Activated CD4-positive, alpha-beta T cell treated with anti-CD3 and anti-CD28 coated beads for 36 hours (primary cell): ENCODE results near the gene C11orf16. TPM values are rescaled to one million over a fixed set of nuclear protein-coding genes. Genes with fewer than 3 reads are reported as not detected.
"Not testable (repeated sequence)": the region's sequence is repeated elsewhere in the genome, so short reads cannot be mapped to it uniquely, and the experiment has no call there.

Source experiments
- ATAC-seq: fragments of 200-7000 bp; cut with Tn5 transposase; one replicate; pipeline ENCODE4 v1.10.0; 2021; ENCODE audit warnings: mild to moderate bottlenecking, moderate library complexity
- CTCF ChIA-PET: fragments of 350-600 bp; sonication (Branson Sonifier 250); formaldehyde crosslinking; loops from one replicate; lab custom pipeline; 2021; ENCODE audit warnings: antibody characterized with exemption; lab: Charles Lee
- POLR2A ChIA-PET: fragments of 350-600 bp; sonication (Branson Sonifier 250); formaldehyde crosslinking; loops from one replicate; lab custom pipeline; 2021; ENCODE audit warnings: antibody characterized with exemption, inconsistent platforms; lab: Charles Lee
- DNase-seq: peaks from one replicate; pipeline ENCODE4 v3.0.0-alpha.2; 2020
- H3K27ac Mint-ChIP-seq: one replicate; pipeline ENCODE4 v1.8.0; 2021; ENCODE audit warnings: mixed read lengths
- H3K27me3 Mint-ChIP-seq: one replicate; pipeline ENCODE4 v1.8.0; 2021; ENCODE audit warnings: mixed read lengths
- H3K36me3 Mint-ChIP-seq: one replicate; pipeline ENCODE4 v1.8.0; 2021; ENCODE audit warnings: low read depth, mixed read lengths
- H3K4me1 Mint-ChIP-seq: one replicate; pipeline ENCODE4 v1.8.0; 2021; ENCODE audit warnings: mixed read lengths
- H3K4me3 Mint-ChIP-seq: one replicate; pipeline ENCODE4 v1.8.0; 2021; ENCODE audit warnings: mild to moderate bottlenecking, moderate library complexity, mixed read lengths
- H3K9me3 Mint-ChIP-seq: one replicate; pipeline ENCODE4 v1.8.0; 2021; ENCODE audit warnings: low read depth, mixed read lengths
- intact Hi-C, 2 experiments: fragments of 100-400 bp; cut with DNase I in 1 of 2; cut with micrococcal nuclease in 1 of 2; formaldehyde crosslinking; loops; one replicate each; pipeline versions ENCODE4 v1.14.2 to v1.15.1; 2022 to 2024; cut with DNase I, micrococcal nuclease
- total RNA-seq, 2 experiments: library from RNA; stranded (reverse); gene quantifications; one replicate each; pipeline ENCODE4 v1.2.3, GENCODE V29; 2021

C11orf16 gene, protein sequence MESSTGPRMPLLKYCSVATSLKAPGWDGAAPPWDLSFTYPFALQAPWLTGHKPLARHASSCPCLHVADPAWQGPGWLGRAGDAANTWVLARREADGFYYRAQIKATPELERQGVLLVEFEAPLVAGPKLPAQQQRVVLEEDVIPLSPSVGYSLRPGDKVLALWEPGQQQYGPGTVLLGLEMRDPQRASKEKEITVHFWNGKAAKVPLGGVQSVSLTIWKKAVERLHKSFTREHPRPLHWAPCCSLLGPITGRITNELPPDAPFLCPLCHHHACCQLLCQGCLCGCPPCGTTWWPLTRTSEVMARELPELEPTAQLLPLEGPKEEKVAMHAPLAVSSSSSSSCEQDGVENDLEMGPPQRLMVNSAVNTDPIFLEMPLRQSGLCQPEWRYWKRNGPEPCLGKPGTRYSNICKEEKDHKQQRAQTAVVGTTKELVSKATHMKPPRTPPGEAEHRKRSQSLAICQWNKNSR
- not detected for total RNA-seq

DNA sequence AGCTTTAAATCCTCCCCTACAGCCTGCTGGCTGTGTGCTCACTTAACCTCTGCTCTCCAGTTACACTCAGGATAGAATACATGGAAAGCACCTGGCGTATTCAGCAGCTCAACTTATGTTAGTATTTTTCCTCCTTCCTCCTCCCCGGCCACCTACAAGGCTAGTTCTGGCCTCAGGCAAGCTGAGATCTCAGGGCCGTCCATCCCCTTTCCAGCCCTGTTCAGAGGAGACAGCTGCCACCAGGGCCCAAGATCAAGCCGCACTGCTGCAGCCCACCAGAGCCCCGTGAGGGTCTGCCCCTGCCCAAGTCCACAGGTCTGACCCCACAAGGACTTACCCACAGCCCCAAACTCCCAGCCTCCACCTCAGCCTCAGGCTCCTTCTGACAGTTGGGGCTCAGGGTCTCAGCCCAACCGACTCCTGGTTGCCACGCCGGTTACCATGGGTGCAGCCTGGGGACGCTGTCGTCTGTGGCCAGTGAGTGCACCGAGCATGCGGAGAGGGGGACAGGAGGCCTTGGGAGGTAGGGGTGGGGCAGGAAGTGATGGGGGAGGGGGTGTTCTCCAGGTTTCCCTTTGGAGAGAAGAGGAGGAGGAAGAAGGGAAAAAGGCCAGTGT lies at the start of gene C11orf16:
Gene C11orf16, minus strand, starts transcription at position 384 of the 617 bp plus-strand sequence. CDS start 639 bp downstream, outside the sequence.
- Mint-ChIP-seq H3K27ac (no peak within 1 kb of the TSS), H3K27me3 (no peaks in the 10 kb centered on the region), H3K36me3 (no peaks in the 10 kb centered on the region), H3K4me1 (no peaks in the 10 kb centered on the region), H3K9me3 (no peaks in the 10 kb centered on the region), H3K4me3 (no peak within 1 kb of the TSS)
- ChIA-PET CTCF (interaction anchor here (0.5 to 1.8 kb wide), 3 partner anchors 11 to 27 kb away, joined by 3 to 5 read pairs (median 4); no protein-coding TSS in a partner anchor), POLR2A (no interaction called here)
- intact Hi-C loops: no loop called here
- no peak for ATAC-seq
- DNase-seq: no peak

DNA sequence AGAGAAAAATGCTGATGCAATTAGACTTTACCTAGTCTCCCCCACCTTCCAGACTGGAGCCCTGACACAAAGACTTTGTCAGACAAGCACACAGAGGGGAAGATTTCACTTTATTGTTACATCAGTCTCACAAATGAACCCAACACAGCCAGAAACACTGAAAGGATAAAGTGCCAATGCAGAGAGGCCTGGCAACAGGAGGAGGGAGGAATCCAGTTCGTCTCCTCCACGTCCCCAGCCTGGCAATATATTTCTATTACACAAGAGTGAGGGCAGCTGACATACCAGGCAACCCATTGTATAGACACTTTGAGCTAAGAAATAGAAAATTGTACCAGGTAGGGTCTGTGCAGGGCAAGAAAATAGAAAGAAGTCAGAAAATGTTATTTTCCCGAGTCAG lies 47.7 kb upstream of the C11orf16 start:
- H3K36me3 Mint-ChIP-seq: no peaks in the 10 kb centered on the region
- DNase-seq (no peak), ATAC-seq (no peak)
- H3K4me1 Mint-ChIP-seq: peaks cover 5% of the 10 kb centered on the region
- no peak overlapping the region for H3K27ac Mint-ChIP-seq
- no peaks in the 10 kb centered on the region for H3K9me3 Mint-ChIP-seq
- H3K27me3 Mint-ChIP-seq: peaks cover 2% of the 10 kb centered on the region
- no peak overlapping the region for H3K4me3 Mint-ChIP-seq
- intact Hi-C loops: no loop called here
- ChIA-PET CTCF (interaction anchor here (0.5 kb wide), 1 partner anchor 318 kb away, joined by 3 read pairs; no protein-coding TSS in a partner anchor), POLR2A (no interaction called here)

DNA sequence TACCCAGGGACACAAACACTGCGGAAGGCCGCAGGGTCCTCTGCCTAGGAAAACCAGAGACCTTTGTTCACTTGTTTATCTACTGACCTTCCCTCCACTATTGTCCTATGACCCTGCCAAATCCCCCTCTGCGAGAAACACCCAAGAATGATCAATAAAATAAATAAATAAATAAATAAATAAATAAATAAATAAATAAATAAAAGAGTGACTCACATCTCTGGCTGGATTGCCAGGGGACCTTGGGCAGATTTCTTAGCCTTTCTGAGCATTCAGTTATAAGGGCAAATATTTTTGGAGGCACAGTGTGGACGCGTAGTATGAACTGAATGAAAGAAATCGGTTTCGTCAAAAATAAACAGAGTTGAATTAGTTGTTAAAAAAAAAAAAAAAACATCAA lies 46.6 kb upstream of the C11orf16 start:
- CTCF ChIA-PET, POLR2A ChIA-PET, ATAC-seq, H3K27me3 Mint-ChIP-seq, DNase-seq, H3K9me3 Mint-ChIP-seq, H3K4me1 Mint-ChIP-seq, H3K4me3 Mint-ChIP-seq, H3K36me3 Mint-ChIP-seq, intact Hi-C loops, H3K27ac Mint-ChIP-seq: not testable (repeated sequence)

DNA sequence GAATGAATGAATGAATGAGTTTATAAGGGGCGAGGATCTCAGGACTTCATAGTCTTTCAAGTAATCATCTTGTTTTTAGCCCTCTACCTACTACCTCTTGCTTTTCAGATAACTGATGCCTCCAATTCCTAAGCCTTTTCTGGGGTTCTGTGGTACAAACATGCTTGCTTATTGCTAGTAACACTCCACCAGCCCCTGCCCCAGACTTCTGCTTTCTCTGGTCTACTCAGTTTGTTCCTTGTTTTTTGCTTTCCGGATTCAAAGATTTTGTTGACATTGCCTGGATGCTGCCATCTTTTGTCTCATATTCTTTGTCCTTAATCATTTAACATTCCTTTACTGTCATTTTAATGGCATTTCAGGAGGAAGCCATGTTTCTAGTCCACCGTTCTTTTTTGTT lies 40.4 kb upstream of the C11orf16 start:
- POLR2A ChIA-PET: no interaction called here
- no peaks in the 10 kb centered on the region for H3K9me3 Mint-ChIP-seq
- H3K27me3 Mint-ChIP-seq: no peaks in the 10 kb centered on the region
- CTCF ChIA-PET: interaction anchor here (0.7 kb wide), 1 partner anchor 13 kb away, joined by 3 read pairs; no protein-coding TSS in a partner anchor
- no peak overlapping the region for H3K27ac Mint-ChIP-seq
- intact Hi-C loops: no loop called here
- H3K4me1 Mint-ChIP-seq: no peaks in the 10 kb centered on the region
- H3K4me3 Mint-ChIP-seq: no peak overlapping the region
- DNase-seq (no peak), ATAC-seq (no peak)
- H3K36me3 Mint-ChIP-seq: no peaks in the 10 kb centered on the region

DNA sequence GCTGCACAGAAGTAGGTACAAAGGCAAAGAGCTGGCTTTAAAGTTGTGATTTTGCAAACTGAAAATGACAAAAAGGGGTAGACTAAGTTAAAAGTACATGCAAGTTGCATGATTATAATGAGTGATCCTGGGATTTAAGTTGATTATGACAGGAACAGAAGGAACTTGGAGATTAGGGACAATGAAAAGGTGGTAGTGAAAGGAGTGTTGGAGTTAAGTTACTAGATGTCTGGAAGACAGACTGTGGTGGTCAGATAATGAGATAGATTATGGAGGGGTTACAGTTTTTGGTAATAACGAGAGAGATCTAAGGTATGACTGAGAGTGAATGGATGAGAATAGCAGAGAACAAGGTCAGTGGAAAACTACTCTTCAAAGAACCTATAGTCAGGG lies 39.2 kb upstream of the C11orf16 start:
- intact Hi-C loops: no loop called here
- no peaks in the 10 kb centered on the region for H3K9me3 Mint-ChIP-seq
- ATAC-seq (no peak), DNase-seq (no peak)
- no peaks in the 10 kb centered on the region for H3K36me3 Mint-ChIP-seq
- ChIA-PET POLR2A (interaction anchor here (0.7 kb wide), 1 partner anchor 19 kb away, joined by 3 read pairs; no protein-coding TSS in a partner anchor), CTCF (no interaction called here)
- no peaks in the 10 kb centered on the region for H3K27me3 Mint-ChIP-seq
- H3K4me3 Mint-ChIP-seq: no peak overlapping the region
- no peak overlapping the region for H3K27ac Mint-ChIP-seq
- no peaks in the 10 kb centered on the region for H3K4me1 Mint-ChIP-seq

DNA sequence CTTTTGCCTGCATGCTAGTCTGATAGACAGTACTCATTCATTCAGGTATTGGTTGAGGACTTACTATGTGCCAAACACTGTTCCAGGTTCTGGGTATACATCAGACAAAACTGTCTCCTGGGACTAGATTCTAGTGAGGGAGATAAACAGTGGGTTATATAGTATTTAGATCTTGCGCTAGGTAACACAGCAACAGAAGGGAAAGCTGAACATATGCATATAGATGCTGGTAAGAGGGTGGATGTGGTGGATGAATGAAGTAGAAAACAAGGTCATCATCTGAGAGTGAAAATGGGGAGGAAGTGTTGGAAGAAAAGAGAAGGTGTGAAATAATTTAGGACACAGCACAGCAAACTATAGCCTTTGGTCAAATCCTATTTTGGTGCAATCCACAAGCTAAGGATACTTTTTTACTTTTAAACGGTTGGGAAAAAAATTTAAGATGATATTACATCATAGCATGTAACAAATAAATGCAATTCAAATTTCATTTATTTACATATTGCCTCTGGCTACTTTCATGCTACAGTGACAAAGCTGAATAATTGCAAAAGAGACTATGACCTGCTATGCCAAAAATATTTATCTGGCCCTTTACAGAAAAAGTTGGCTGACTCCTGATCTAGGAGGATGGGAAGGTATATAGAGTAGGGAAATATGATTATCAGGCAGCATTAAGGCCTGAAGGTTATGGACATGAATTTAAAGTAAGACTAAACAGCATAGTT lies 38.6 kb upstream of the C11orf16 start:
- DNase-seq: no peak
- ChIA-PET CTCF (interaction anchor here (0.6 kb wide), 1 partner anchor 104 kb away, joined by 4 read pairs; no protein-coding TSS in a partner anchor), POLR2A (interaction anchor here (0.7 kb wide), 1 partner anchor 18 kb away, joined by 3 read pairs; no protein-coding TSS in a partner anchor)
- no peaks in the 10 kb centered on the region for H3K36me3 Mint-ChIP-seq
- no peaks in the 10 kb centered on the region for H3K27me3 Mint-ChIP-seq
- intact Hi-C loops: no loop called here
- no peaks in the 10 kb centered on the region for H3K9me3 Mint-ChIP-seq
- no peak overlapping the region for H3K27ac Mint-ChIP-seq
- no peaks in the 10 kb centered on the region for H3K4me1 Mint-ChIP-seq
- ATAC-seq: no peak
- no peak overlapping the region for H3K4me3 Mint-ChIP-seq

DNA sequence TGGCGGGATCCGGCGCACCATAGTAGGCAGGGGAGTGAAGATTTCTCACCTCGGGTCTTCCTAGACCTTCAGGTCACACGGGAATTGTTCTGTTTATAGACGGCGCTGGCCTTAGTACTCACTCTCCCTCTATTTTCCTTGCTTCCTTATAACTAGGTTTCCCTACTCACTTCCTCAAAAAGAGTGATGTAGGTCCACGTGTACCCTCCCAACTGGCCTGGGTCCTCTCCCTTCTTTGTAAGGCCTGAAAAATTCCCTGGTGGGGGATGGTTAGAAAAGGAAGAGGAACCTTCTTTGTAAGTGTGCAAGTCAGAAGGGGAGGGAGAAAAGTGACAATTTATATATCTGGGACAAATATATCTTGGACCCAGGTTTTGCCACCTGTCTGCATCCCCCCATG lies 34.4 kb upstream of the C11orf16 start:
- Mint-ChIP-seq H3K9me3 (no peaks in the 10 kb centered on the region), H3K36me3 (peaks cover 4% of the 10 kb centered on the region), H3K27ac (no peak overlapping the region), H3K4me1 (peaks cover 19% of the 10 kb centered on the region), H3K4me3 (no peak overlapping the region), H3K27me3 (no peaks in the 10 kb centered on the region)
- DNase-seq (no peak), ATAC-seq (no peak)
- intact Hi-C loops: no loop called here
- ChIA-PET CTCF (interaction anchor here (0.8 to 2.7 kb wide), 2 partner anchors 7 to 597 kb away, joined by 3 to 13 read pairs; no protein-coding TSS in a partner anchor), POLR2A (no interaction called here)

DNA sequence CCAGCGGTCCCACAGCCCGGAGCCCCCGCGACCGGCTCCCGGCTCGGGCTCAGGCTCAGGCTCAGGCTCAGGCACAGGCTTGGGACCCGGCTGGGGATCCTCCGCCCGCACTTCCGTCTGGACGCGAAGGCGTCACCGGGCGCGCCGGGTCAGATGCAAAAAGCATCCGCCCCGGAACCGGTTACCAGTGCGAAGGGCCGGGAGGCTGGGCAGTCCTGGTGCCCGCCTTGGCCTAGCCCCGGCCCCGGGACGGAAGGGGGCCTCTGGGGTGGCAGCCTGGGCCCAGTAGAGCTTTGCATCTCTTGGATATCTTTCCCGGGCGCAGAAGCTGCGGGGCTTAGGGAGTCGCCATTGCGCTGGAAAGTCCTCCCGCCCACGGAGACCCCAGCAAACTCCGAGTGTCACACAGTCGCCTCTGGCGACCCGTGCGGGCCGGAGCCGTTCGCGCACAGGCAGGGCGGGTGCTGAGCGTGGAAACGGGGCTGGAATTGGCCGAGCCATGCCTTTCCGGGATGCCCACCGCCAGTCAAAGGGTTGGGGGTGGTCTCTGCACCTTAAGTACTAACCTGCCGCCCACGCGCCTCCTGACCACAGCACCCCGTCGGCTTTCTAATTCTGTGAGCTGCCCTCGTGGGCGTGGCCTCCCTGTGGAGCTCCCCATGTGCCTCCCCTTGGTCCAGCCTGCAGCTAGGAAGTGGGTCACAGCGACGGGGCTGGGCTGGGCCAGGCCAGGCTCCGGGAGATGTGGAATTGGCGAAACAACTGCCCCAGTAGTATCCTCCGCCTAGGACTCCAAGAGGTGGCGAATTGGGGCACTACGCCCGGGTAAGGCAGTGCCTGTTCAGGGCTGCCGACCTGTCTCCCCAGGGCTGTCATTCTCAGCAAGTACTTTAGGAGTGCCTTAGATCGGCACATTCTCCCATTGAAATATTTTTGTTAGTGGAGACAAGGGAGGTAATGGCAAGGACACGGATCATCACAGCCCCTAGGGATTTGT lies 31.9 kb upstream of the C11orf16 start, which contains the start of gene TMEM9B:
Gene TMEM9B, minus strand, starts transcription at position 119 of the 997 bp plus-strand sequence. CDS start 129 bp downstream, outside the sequence.
- POLR2A ChIA-PET: interaction anchor here (0.6 to 1.1 kb wide), 4 partner anchors 39 to 350 kb away, joined by 3 to 4 read pairs (median 3); partner anchors contain the start of genes AKIP1, NRIP3 and TMEM41B
- intact Hi-C loops: loop anchor here (1.0 to 5.0 kb wide), 12 partner anchors 37 to 609 kb away; partner anchors contain the start of genes RPL27A (in 2 of the 2), TRIM66 (in 2 of the 2), AKIP1 (in 1 of the 2) and IPO7 (in 1 of the 2)
- peaks cover 4% of the 10 kb centered on the region for H3K36me3 Mint-ChIP-seq
- CTCF ChIA-PET: interaction anchor here (0.6 to 1.8 kb wide), 4 partner anchors 50 to 1691 kb away, joined by 3 to 9 read pairs (median 4); no protein-coding TSS in a partner anchor
- H3K4me1 Mint-ChIP-seq: peaks cover 29% of the 10 kb centered on the region
- H3K4me3 Mint-ChIP-seq: peak within 1 kb of the TSS; percentile 81
- H3K27me3 Mint-ChIP-seq: no peaks in the 10 kb centered on the region
- DNase-seq: peak; percentile 90
- H3K27ac Mint-ChIP-seq: peak within 1 kb of the TSS; percentile 89
- H3K9me3 Mint-ChIP-seq: no peaks in the 10 kb centered on the region
- ATAC-seq: peak; percentile 87

DNA sequence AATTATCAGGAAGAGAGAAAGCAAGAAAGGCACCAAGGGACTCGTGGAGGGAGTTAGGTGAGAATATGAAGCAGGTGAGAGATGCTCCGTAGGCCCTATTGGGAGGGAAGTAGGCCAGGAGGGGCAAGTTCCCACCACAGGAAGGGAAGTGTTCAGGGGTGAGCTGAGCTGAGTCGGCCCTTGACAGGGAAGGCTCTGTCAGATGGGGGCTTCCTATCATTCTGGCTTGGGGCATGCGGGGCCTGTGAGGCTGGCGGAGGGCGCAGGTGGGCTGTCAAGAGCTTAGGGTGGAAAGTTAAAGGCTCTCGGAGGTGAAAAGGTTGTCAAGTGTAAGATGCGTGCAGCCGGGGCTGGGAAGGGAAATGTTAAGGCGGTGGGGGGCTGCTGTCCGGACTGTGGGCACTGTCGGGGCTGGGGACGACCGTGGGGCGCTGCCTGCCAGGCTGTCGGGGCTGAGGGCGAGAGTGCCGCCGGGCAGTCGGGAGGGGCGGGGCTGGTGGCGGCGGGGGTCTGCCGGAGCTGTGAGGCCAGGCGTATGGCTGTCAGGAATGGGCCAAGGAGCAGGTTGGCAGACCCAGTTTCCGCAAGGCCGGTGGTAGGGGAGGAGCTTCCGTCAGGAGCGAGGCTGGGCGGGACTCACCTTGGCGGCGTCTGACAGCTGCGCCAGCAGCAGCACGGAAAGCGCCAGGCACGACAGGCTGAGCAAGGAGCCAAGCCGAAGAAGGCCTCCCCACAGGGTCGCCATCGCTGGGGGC lies 31.0 kb upstream of the C11orf16 start:
- peaks cover 4% of the 10 kb centered on the region for H3K36me3 Mint-ChIP-seq
- peak; percentile 81 for ATAC-seq

More for the DNA sequence above, 31.0 kb upstream of the C11orf16 start:
- peak; percentile 89 for DNase-seq
- Mint-ChIP-seq H3K9me3 (no peaks in the 10 kb centered on the region), H3K4me1 (peaks cover 32% of the 10 kb centered on the region), H3K27ac (peak overlapping the region; percentile 89), H3K27me3 (no peaks in the 10 kb centered on the region), H3K4me3 (peak overlapping the region; percentile 81)
- POLR2A ChIA-PET: interaction anchor here (0.6 to 1.1 kb wide), 3 partner anchors 40 to 337 kb away, joined by 3 to 4 read pairs (median 3); partner anchors contain the start of genes AKIP1 and NRIP3
- intact Hi-C loops: loop anchor here (1.0 to 5.0 kb wide), 12 partner anchors 38 to 610 kb away; partner anchors contain the start of genes RPL27A (in 2 of the 2), TRIM66 (in 2 of the 2), AKIP1 (in 1 of the 2) and IPO7 (in 1 of the 2)
- CTCF ChIA-PET: interaction anchor here (0.6 to 1.8 kb wide), 8 partner anchors 14 to 1690 kb away, joined by 3 to 9 read pairs (median 3); no protein-coding TSS in a partner anchor
